GM18507 (cell line): Measurements from ENCODE around the gene UBASH3B.
A peak's percentile ranks its signal among the peaks of the same experiment; 100 is the strongest.
"Not testable (repeated sequence)": the region's sequence is repeated elsewhere in the genome, so short reads cannot be mapped to it uniquely, and the experiment has no call there.

Source experiments
- DNase-seq: peaks from one replicate; pipeline ENCODE4 v3.0.0; 2011; ENCODE audit warnings: low read depth; ENCODE audit not compliant: insufficient read length; ENCODE audit errors: extremely low spot score
- FAIRE-seq: peaks from 2 replicates; lab custom pipeline; 2011; peaks lifted over from hg19 to GRCh38; lab: Jason Lieb, UNC

The UBASH3B gene

GRCh38 chr11:122723106-122723505 lies 67.6 kb downstream of the UBASH3B start:
- DNase-seq (no peak), FAIRE-seq (no peak)

- FAIRE-seq (no peak), DNase-seq (no peak)
Observed at GRCh38 chr11:122723576-122723975, 68.1 kb downstream of the UBASH3B start.

GRCh38 chr11:122724520-122724919 lies 69.0 kb downstream of the UBASH3B start:
- DNase-seq (no peak), FAIRE-seq (no peak)

- DNase-seq (no peak), FAIRE-seq (no peak)
Observed at GRCh38 chr11:122726028-122726427, 70.5 kb downstream of the UBASH3B start.

- DNase-seq (no peak), FAIRE-seq (peak; percentile 81)
Observed at GRCh38 chr11:122727101-122727929, 71.8 kb downstream of the UBASH3B start.

- DNase-seq (no peak), FAIRE-seq (no peak)
Observed at GRCh38 chr11:122728561-122728960, 73.0 kb downstream of the UBASH3B start.

GRCh38 chr11:122729139-122729538 lies 73.6 kb downstream of the UBASH3B start:
- no peak for DNase-seq
- FAIRE-seq: no peak

- DNase-seq, FAIRE-seq: not testable (repeated sequence)
Observed at GRCh38 chr11:122730694-122731093, 75.2 kb downstream of the UBASH3B start.

- DNase-seq: no peak
- no peak for FAIRE-seq
Observed at GRCh38 chr11:122731500-122731913, 76.0 kb downstream of the UBASH3B start.

GRCh38 chr11:122732342-122733315 lies 77.1 kb downstream of the UBASH3B start:
- FAIRE-seq (no peak), DNase-seq (no peak)

GRCh38 chr11:122733318-122733717 lies 77.8 kb downstream of the UBASH3B start:
- DNase-seq (no peak), FAIRE-seq (no peak)

GRCh38 chr11:122734848-122735496 lies 79.5 kb downstream of the UBASH3B start:
- DNase-seq: no peak
- no peak for FAIRE-seq

- DNase-seq: no peak
- no peak for FAIRE-seq
Observed at GRCh38 chr11:122737951-122738693, 82.6 kb downstream of the UBASH3B start.

GRCh38 chr11:122741613-122742300 lies 86.2 kb downstream of the UBASH3B start:
- DNase-seq (no peak), FAIRE-seq (no peak)

- FAIRE-seq (no peak), DNase-seq (no peak)
Observed at GRCh38 chr11:122742301-122743018, 86.9 kb downstream of the UBASH3B start.

- no peak for FAIRE-seq
- no peak for DNase-seq
Observed at GRCh38 chr11:122743097-122743741, 87.7 kb downstream of the UBASH3B start.

GRCh38 chr11:122743949-122744348 lies 88.4 kb downstream of the UBASH3B start:
- peak; percentile 30 for DNase-seq
- peak; percentile 94 for FAIRE-seq

GRCh38 chr11:122744357-122744756 lies 88.8 kb downstream of the UBASH3B start:
- no peak for DNase-seq
- FAIRE-seq: no peak
